ENCODE data around the gene IL12B. TPM values are rescaled to one million over a fixed set of nuclear protein-coding genes. Genes with fewer than 3 reads are reported as not detected.
"Not testable (repeated sequence)": the region's sequence is repeated elsewhere in the genome, so short reads cannot be mapped to it uniquely, and the experiment has no call there.

IL12B gene
- total RNA-seq, 4 donors from 2014 or later = 0.17 TPM; not detected in 3

- no peak for DNase-seq (ENCODE audit: extremely low spot score)
- Histone ChIP-seq H3K9me3 (no peaks in the 10 kb centered on the region), H3K27me3 (no peaks in the 10 kb centered on the region), H3K36me3 (no peaks in the 10 kb centered on the region), H3K27ac (replicated peaks in 1 of 4) (no peak overlapping the region), H3K4me3 (no peak overlapping the region), H3K4me1 (no peaks in the 10 kb centered on the region)
- intact Hi-C loops (cut with DNase I) = no loop called here
- no peak for TF ChIP-seq EP300 (IDR thresholded peaks at IDR 0.05)
- no peak for TF ChIP-seq POLR2A (IDR thresholded peaks at IDR 0.05; ENCODE audit: low read depth)
- TF ChIP-seq POLR2AphosphoS5 (IDR thresholded peaks at IDR 0.05) = no peak
- no peak for TF ChIP-seq CTCF (IDR thresholded peaks at IDR 0.05)
- 79% methylated on average over 2 of the region's 2 CpGs for WGBS
Measured at GRCh38 chr5:159359408-159359807, 29.1 kb upstream of the IL12B start.

- H3K36me3 ChIP-seq = no peaks in the 10 kb centered on the region
- no peaks in the 10 kb centered on the region for H3K27me3 ChIP-seq
- no peak for TF ChIP-seq POLR2AphosphoS5 (IDR thresholded peaks at IDR 0.05)
- no peak for TF ChIP-seq CTCF (IDR thresholded peaks at IDR 0.05)
- no peak for TF ChIP-seq EP300 (IDR thresholded peaks at IDR 0.05)
- no peak for TF ChIP-seq POLR2A (IDR thresholded peaks at IDR 0.05; ENCODE audit: low read depth)
- DNase-seq (ENCODE audit: extremely low spot score) = no peak
- 48% methylated on average over 4 of the region's 4 CpGs for WGBS
- H3K27ac ChIP-seq (replicated peaks in 1 of 4) = no peak overlapping the region
- intact Hi-C loops (cut with DNase I) = no loop called here
- H3K4me1 ChIP-seq = no peaks in the 10 kb centered on the region
- no peaks in the 10 kb centered on the region for H3K9me3 ChIP-seq
- no peak overlapping the region for H3K4me3 ChIP-seq
Measured at GRCh38 chr5:159353661-159354252, 23.5 kb upstream of the IL12B start.

- intact Hi-C loops (cut with DNase I) = not testable (repeated sequence)
Measured at GRCh38 chr5:159350644-159351043, 20.4 kb upstream of the IL12B start.

GRCh38 chr5:159350216-159350615, 19.9 kb upstream of the IL12B start:
- DNase-seq (ENCODE audit: extremely low spot score); intact Hi-C loops (cut with DNase I); H3K36me3 ChIP-seq; H3K27ac ChIP-seq (replicated peaks in 1 of 4); H3K4me3 ChIP-seq; H3K9me3 ChIP-seq; H3K27me3 ChIP-seq; H3K4me1 ChIP-seq: not testable (repeated sequence)
- WGBS = 52% methylated on average over 2 of the region's 2 CpGs

More at GRCh38 chr5:159350644-159351043, 20.4 kb upstream of the IL12B start:
- H3K4me3 ChIP-seq; H3K36me3 ChIP-seq; H3K27ac ChIP-seq (replicated peaks in 1 of 4); DNase-seq (ENCODE audit: extremely low spot score); H3K9me3 ChIP-seq; H3K4me1 ChIP-seq; H3K27me3 ChIP-seq: not testable (repeated sequence)

GRCh38 chr5:159345861-159346260, 15.6 kb upstream of the IL12B start:
- H3K4me3 ChIP-seq = no peak overlapping the region
- intact Hi-C loops (cut with DNase I) = no loop called here
- H3K36me3 ChIP-seq = no peaks in the 10 kb centered on the region
- no peak overlapping the region for H3K27ac ChIP-seq (replicated peaks in 1 of 4)
- H3K9me3 ChIP-seq = peaks cover 0 to 21% (median 12%) of the 10 kb centered on the region in 4 donors
- no peak for DNase-seq (ENCODE audit: extremely low spot score)
- H3K27me3 ChIP-seq = no peaks in the 10 kb centered on the region
- TF ChIP-seq POLR2AphosphoS5 (IDR thresholded peaks at IDR 0.05) = no peak
- TF ChIP-seq CTCF (IDR thresholded peaks at IDR 0.05) = no peak
- TF ChIP-seq EP300 (IDR thresholded peaks at IDR 0.05) = no peak
- TF ChIP-seq POLR2A (IDR thresholded peaks at IDR 0.05; ENCODE audit: low read depth) = no peak
- WGBS = 92% methylated on average over 4 of the region's 4 CpGs
- H3K4me1 ChIP-seq = peaks cover 0 to 6% (median 0%) of the 10 kb centered on the region in 4 donors

GRCh38 chr5:159345336-159345735, 15.0 kb upstream of the IL12B start:
- Histone ChIP-seq H3K9me3 (peaks cover 0 to 21% (median 12%) of the 10 kb centered on the region in 4 donors), H3K36me3 (no peaks in the 10 kb centered on the region)

More at GRCh38 chr5:159345336-159345735, 15.0 kb upstream of the IL12B start:
- H3K4me3 ChIP-seq = no peak overlapping the region
- 0% methylated on average over 1 of the region's 1 CpG for WGBS
- H3K27ac ChIP-seq (replicated peaks in 1 of 4) = no peak overlapping the region
- H3K27me3 ChIP-seq = no peaks in the 10 kb centered on the region
- peaks cover 0 to 6% (median 0%) of the 10 kb centered on the region in 4 donors for H3K4me1 ChIP-seq
- no peak for DNase-seq (ENCODE audit: extremely low spot score)
- intact Hi-C loops (cut with DNase I) = no loop called here
- TF ChIP-seq CTCF (IDR thresholded peaks at IDR 0.05) = no peak
- TF ChIP-seq POLR2AphosphoS5 (IDR thresholded peaks at IDR 0.05) = no peak
- no peak for TF ChIP-seq EP300 (IDR thresholded peaks at IDR 0.05)
- TF ChIP-seq POLR2A (IDR thresholded peaks at IDR 0.05; ENCODE audit: low read depth) = no peak
